ENCODE measurements around the gene NISCH. TPM values are rescaled to one million over a fixed set of nuclear protein-coding genes. Genes with fewer than 3 reads are reported as not detected.

NISCH gene
- total RNA-seq, 1 experiment from 2014 or later = 104 TPM

DNA sequence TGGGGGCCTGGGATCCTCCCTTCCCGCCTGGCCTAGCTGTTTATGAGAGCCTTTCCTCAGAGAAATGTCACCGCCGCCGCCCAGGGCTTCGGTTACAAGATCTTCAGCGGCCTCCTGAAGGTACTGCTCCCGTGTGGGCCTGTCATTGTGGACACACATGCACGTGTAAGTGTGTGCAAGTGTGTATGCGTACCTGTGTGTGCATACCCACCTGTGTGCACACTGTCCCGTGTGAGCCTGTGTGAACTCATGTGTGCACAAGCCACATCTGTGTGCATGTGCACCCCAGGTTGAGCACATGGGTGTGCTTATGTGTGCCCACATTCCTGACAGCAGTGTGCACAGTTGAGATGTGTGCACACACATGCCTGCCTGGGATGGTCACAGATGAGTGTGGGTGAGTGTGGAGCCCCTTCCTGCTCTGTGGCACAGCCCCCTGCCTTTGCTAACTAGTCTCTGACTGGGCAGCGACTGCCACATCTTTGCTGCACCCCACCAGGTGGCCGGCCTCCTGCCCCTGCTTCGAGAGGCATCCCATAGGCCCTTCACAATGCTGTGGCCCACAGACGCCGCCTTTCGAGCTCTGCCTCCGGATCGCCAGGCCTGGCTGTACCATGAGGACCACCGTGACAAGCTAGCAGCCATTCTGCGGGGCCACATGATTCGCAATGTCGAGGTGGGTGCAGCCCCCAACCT lies 64.2 kb downstream of the NISCH start:
- no peak overlapping the region for H2BK120ac ChIP-seq (ENCODE audit: low read depth, low read length, poor library complexity, severe bottlenecking)
- H3K9ac ChIP-seq (ENCODE audit: extremely low read depth, insufficient read length, low read length) = no peak overlapping the region
- peaks cover 3% of the 10 kb centered on the region for H4K20me1 ChIP-seq (ENCODE audit: control insufficient read depth, insufficient read depth, insufficient read length)
- H4K8ac ChIP-seq (replicated peaks; ENCODE audit: insufficient read length, low read depth, low read length) = no peak overlapping the region
- no peak overlapping the region for H3K4me2 ChIP-seq (ENCODE audit: insufficient read depth, insufficient read length, low read length)
- no peak overlapping the region for H2BK12ac ChIP-seq (ENCODE audit: insufficient read length, low read depth, low read length)
- H2AK5ac ChIP-seq (ENCODE audit: insufficient read length, low read length) = no peak overlapping the region
- Mint-ChIP-seq H3K36me3 (ENCODE audit: insufficient read depth in 1 of 3, low read depth in 3 of 3) (peaks cover 9 to 14% (median 9%) of the 10 kb centered on the region in 3 experiments; a peak in 6 of 7 replicates), H3K4me1 (peaks cover 6 to 7% of the 10 kb centered on the region in 2 experiments; a peak in 3 of 4 replicates), H3K27me3 (ENCODE audit: low read depth) (peaks cover 4% of the 10 kb centered on the region), H3K4me3 (peak overlapping the region in 1 of 2 experiments; percentile 36; a peak in 1 of 5 replicates), H3K9me3 (no peaks in the 10 kb centered on the region; a peak in 1 of 5 replicates), H3K27ac (no peak overlapping the region)
- no peaks in the 10 kb centered on the region for H3K4me1 ChIP-seq (ENCODE audit: insufficient read depth, low read length)
- no peak for DNase-seq
- H3K14ac ChIP-seq (ENCODE audit: insufficient read depth, low read length) = no peak overlapping the region
- H3K79me2 ChIP-seq (ENCODE audit: insufficient read depth, low read length) = no peaks in the 10 kb centered on the region
- H3K56ac ChIP-seq (ENCODE audit: insufficient read length, low read depth, low read length) = no peak overlapping the region
- WGBS (ENCODE audit: extremely low coverage, insufficient read length, low lambda C conversion rate) = no CpG with 5 or more reads among the region's 22 CpGs
- H2BK15ac ChIP-seq (ENCODE audit: low read depth, low read length) = no peak overlapping the region
- no peak overlapping the region for H3K23ac ChIP-seq (ENCODE audit: insufficient read length, low read depth, low read length)
- H4K91ac ChIP-seq (ENCODE audit: insufficient read length, low read depth, low read length) = no peak overlapping the region
- no peaks in the 10 kb centered on the region for H3K9me3 ChIP-seq (ENCODE audit: control insufficient read depth, low read depth, low read length)
- TF ChIP-seq CTCF (conservative IDR thresholded peaks at IDR 0.05) = no peak
- no peak overlapping the region for H2AFZ ChIP-seq (ENCODE audit: low read length)
- H3K27me3 ChIP-seq (ENCODE audit: insufficient read depth, low read length) = no peaks in the 10 kb centered on the region
- no peaks in the 10 kb centered on the region for H3K23me2 ChIP-seq (ENCODE audit: insufficient read length, low read depth, low read length, poor library complexity, severe bottlenecking)
- H3T11ph ChIP-seq (ENCODE audit: low read length) = no peak overlapping the region
- H2BK20ac ChIP-seq (ENCODE audit: low read depth, low read length, poor library complexity, severe bottlenecking) = no peak overlapping the region
- H3K27ac ChIP-seq (ENCODE audit: insufficient read length, low read depth, low read length) = no peak overlapping the region
- H2BK5ac ChIP-seq (ENCODE audit: insufficient read length, low read length) = no peak overlapping the region
- H3K79me1 ChIP-seq (ENCODE audit: insufficient read depth, low read depth, low read length, poor library complexity, severe bottlenecking) = no peaks in the 10 kb centered on the region
- H3K4ac ChIP-seq (ENCODE audit: low read depth, low read length) = no peak overlapping the region
- H3K18ac ChIP-seq (ENCODE audit: insufficient read length, low read depth, low read length) = no peak overlapping the region
- H4K5ac ChIP-seq (ENCODE audit: insufficient read length, low read depth, low read length) = no peak overlapping the region

Measured in H9 (cell line).